GM10266 (cell line): ENCODE measurements around the gene PHLPP1.

Source experiments
- DNase-seq: peaks from one replicate; pipeline ENCODE4 v3.0.0; 2012; ENCODE audit errors: extremely low spot score
- CTCF ChIP-seq: IDR thresholded peaks from 2 replicates; pipeline ENCODE4 v1.5.1; 2012; ENCODE audit warnings: mild to moderate bottlenecking, low read depth; ENCODE audit not compliant: control insufficient read depth, insufficient read depth; ENCODE audit errors: missing control alignments

Gene PHLPP1

GRCh38 chr18:62829936-62830335 lies 114.6 kb downstream of the PHLPP1 start:
- DNase-seq: no peak

DNA sequence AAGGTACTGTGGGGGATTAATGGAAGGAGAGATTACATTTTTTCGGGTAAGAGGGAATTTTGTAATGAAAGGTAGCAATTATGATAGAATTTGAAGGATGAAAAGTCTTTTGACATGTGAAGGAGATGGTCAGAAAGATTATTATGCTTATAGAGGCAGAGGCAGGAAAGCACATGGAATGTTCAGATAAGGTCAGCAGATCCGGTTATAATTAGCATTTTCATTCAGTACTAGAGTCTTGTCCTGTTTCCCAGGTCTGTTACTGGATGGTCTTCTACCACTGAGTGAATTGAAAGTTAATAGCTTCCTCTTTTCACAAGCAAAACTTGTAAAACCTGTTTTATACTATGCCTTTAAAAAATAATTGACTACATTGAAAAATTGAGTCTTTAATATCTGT lies 116.9 kb downstream of the PHLPP1 start:
- no peak for DNase-seq
- TF ChIP-seq CTCF: no peak

More at GRCh38 chr18:62829936-62830335, 114.6 kb downstream of the PHLPP1 start:
- no peak for TF ChIP-seq CTCF

GRCh38 chr18:62833494-62833893 lies 118.2 kb downstream of the PHLPP1 start:
- no peak for DNase-seq
- no peak for TF ChIP-seq CTCF

- no peak for TF ChIP-seq CTCF
- DNase-seq: no peak
These were observed 119.4 kb downstream of the PHLPP1 start for GRCh38 chr18:62834715-62835114.

DNA sequence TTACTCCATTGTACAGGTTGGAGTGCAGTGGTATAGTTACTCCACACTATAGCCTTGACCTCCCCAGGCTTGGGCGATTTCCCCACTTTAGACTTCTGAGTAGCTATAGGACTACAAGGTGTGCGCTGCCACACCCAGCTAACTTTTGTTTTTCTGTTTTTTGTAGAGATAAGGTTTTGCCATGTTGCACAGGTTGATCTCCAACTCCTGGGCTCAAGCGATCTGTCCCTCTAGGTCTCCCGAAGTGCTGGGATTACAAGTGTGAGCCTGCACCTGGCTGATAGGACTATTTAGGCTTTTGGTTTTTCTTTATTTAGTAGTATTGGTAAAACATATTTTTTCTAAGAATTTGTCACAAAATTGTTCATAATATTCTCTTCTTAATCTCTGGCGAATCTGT lies 121.7 kb downstream of the PHLPP1 start:
- no peak for TF ChIP-seq CTCF
- no peak for DNase-seq

DNA sequence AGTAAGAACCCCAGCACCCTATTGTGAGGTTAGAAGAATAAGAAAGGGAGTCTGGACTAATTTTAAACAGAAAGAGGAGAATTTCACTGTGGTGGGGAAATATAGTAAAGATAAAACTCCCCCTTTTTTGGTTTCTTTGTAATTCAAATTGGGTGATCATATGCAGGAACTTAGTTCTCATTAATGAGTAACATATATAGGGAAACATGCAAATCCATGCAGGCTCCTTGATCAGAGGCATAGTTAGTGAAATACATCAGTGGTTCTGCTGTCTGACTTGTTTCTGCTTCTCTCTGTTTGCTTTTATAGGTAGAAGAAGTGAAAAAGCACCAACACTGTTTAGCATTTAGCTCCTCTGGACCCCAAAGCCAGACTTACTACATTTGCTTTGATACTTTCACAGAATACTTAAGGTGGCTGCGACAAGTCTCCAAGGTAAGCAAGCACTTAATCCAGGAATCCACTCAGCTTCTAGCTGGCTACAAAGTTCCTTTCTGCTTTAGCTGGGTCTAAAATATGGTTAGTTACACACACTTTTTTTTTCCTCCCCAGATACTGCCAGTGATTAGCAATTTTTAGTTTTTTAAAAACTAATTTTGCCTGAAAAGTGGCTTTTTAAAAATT lies 123.2 kb downstream of the PHLPP1 start:
- DNase-seq: no peak
- no peak for TF ChIP-seq CTCF

DNA sequence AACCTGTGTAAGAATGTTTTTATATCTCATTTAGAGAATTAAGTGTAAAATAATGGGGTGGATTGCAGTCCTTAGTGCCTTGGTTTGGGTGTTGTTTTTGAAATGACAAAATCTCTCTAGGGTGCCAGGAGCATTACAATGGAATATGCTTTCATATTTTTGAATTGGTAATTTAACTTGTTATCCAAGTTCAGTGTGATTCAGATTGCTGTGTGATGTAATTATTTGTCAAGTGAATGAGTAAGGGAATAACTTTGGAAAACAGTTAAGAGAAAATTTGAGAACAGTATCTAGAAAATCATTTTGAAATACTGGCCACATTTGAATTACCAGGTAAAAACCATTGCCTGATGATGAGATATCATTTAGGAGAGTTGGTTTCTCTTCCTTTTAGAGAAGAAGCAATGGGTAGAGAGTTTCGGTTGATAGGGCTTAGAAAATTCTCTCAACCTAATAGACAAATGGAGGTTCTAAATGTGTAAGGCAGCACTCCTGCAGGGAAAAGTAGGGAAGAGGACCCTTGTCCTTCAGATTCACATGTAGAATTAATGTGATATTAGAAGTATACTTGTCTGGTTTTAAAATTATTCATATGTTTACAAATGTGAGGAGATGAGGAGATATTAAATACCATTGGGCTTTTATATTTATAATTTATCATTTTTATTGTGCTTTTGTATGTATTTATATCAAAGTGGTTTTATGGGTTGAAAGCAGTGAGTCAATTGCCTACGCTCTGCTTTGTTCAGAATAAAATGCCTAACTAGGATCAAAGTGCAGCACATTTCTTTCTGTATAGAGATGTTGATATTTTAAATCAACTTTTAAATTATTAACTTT lies 124.8 kb downstream of the PHLPP1 start:
- no peak for DNase-seq
- TF ChIP-seq CTCF: no peak
